Germinal center (tissue), 1 donor: Measurements from ENCODE around the gene PRDM2.

Experiments used
- DNase-seq: peaks from one replicate; pipeline ENCODE4 v3.0.0; 2012; ENCODE audit warnings: mixed read lengths, low spot score

Gene PRDM2

DNA sequence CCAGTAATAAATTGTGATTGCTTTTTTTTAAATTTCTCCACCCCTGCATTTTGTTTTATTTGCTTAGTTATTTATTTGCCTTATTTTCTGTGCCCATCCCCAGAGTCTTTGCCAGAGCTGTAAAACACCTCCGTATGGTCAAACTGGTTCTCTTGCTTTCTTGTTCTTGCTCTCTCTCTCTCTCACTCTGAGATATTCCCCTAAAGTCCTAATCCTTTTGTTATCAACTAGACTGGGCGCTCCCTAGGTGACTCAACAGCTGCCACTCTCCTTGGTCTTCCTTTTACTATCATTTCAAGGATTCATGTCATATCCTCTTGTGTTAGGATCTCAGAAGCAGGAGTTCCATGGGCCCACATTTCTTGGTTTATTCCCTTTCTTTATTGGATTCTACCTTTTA is 160.0 kb downstream of the PRDM2 start:
- no peak for DNase-seq

DNA sequence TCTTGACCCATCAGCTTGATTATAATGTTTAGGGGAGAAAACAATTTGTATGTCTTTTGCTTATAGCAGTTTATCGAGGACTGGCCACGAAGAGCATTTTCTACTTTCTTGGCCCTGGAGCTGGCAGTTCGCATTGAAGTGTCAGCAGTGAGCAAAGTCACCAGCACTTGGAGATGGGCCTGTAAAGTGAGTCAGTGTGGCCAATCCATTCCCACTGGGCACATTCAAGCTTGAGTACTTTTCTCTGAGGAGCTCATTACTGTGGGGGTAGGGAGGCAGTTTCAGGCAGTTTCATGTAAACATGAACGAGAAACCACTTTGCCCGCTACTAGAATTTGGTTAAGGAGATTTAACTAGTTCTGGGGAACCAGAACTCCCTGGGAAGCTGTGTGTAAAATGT is 164.8 kb downstream of the PRDM2 start:
- DNase-seq = no peak

DNA sequence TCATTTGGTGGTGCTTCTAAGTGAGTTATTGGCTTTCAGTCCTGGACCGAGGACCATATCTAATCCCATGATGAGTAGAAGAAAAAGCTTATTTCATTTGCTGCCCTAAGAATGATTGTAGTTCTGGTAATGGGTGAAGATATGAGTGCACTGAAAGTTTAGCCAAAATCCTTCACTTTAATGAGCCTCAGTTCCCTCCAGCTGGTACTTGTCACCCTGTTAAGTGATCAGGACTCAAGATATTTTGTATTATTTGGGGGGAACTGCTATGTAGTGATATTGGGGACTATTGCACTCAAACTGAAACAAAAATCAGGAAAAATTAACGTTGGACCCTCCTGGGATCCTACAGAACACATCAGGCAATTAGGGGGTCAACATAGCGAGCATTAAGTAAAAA is 165.9 kb downstream of the PRDM2 start:
- no peak for DNase-seq

DNA sequence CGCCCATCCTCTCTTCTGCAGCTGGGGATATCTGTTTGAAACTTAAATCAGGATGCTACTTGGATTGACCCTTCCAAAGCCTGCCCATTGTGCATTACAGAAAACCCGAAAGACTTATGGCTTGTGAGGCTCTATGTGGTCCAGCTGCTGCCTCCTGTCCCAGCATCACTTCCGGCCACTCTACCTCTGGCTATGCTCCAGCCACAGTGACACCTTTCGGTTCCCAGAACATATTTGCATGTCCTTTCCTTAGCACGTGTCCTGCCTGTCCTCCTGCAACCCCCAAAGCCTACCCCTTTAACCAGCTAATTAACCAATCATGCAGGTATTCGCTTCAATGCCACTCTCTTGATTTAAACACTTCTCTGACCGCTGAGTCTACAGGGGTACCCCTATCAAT is 167.6 kb downstream of the PRDM2 start:
- no peak for DNase-seq

DNA sequence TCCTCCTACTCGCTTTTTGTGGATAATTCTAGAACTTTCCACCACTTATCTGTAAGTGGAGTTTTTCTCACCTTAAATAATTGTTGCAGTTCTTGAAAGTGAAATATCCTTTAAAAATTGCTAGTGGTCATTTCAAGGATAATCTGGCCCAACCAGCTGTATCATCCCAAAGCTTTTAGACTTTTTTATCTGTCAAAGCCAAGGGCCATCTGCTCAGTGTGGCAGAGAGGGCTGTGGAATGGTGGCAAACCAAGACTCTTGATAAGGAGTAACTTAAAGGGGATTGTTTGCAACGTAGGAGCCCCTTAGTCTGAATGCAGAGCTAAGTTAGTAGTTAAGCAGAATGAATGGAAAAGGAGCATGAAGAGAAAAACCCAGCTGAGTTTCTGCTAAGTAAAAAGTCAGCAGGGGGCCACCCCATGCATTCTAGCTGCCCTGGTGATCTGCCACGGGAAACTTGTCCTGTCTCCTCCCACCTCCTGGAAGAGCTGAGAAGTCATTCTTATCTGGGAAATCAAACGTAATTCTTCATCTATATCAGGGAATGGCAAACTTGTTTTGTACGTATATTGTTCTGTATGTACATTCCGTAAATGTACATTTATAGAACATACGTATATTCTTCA is 169.3 kb downstream of the PRDM2 start:
- DNase-seq = no peak

DNA sequence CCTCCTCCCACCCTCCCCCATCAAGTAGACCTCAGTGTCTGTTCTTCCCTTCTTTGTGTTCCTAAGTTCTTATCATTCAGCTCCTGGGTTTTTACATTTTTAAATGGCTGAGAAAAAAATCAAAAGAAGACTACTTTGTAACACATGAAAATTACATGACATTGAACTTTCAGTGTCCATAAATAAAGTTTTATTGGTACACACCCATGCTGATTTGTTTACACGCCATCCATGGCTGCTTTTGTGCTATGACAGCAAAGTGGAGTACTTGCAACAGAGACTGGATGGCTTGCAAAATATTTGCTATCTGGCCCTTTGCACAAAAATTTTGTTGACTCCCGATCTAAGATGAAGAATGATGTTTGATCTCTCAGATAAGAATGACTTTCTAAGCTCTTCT is 171.4 kb downstream of the PRDM2 start:
- no peak for DNase-seq

DNA sequence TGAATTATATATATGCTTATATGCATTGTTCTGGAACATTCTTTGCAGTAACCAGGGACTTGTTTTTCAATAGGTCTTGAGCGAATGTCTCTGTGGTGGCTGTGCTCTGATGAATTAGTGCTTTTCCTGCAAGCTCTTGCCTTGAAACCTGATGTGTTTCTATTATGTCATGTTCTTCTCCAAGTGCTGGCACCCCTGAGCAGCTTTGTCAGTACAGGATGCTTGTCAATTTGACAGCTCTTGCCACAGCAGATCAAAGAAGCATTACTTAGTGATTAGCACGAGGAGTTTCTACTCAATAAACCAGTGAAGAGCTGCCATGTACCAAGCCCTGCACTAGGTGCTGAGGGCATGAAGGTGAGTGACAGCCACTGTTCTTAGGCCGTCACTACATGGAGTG is 171.9 kb downstream of the PRDM2 start:
- no peak for DNase-seq

DNA sequence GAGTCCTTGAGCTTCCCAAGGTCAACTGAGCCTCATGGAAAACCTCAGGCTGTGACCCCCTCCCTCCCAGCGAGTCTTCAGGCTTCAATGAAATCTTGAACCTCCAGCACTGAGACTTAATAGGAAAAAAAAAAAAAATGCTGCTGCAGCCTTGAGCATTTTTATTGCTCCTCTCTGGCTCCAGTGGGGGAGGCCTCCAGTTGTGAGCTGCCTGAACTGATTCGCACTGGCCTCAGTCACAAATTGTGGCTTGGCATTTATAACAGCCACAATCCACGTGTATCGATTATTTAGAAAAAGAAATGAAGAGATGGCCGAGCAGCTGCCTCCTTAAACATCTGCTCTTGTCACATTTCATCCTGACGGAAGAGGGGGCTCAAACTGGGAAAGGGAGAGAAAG is 173.0 kb downstream of the PRDM2 start:
- DNase-seq = no peak
